ENCODE measurements around the gene FCHO2. TPM values are rescaled to one million over a fixed set of nuclear protein-coding genes. Genes with fewer than 3 reads are reported as not detected.

FCHO2 gene
- total and polyA plus RNA-seq, 2 of the 8 experiments (the other 6 are each of a cell fraction or from before 2014, with no cell fraction given): 4.3 to 15.7 TPM

DNA sequence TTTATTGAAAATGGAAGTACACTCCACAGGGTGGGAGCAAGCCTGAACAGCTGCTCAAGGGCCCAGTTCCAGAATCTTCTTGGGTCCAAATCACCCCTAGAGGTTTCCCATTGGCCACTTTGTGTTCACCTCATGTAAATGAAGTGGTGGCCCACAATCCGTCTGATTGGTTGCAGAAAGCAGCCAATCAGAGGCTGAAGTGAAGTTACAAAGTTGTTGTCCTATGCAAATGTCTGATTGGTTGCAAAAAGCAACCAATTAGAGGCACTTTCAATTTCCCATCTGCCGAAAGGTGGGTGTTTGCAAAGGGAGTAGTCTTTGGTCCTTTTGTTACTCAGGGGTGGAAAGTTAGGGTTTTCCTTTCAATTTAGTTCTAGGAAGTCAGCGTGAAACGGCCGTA is 173.3 kb downstream of the FCHO2 start:
- H2AK5ac ChIP-seq (ENCODE audit: low read depth, low read length): no peak overlapping the region
- H2BK15ac ChIP-seq (ENCODE audit: low read length): no peak overlapping the region
- no peak overlapping the region for H4K8ac ChIP-seq (ENCODE audit: extremely low read depth, insufficient read depth, low read length)
- WGBS, 2 experiments (ENCODE audit: extremely low coverage in 1 of 2, insufficient coverage in 1 of 2, insufficient read length in 1 of 2, insufficient replicate concordance in 2 of 2, low coverage in 1 of 2, low lambda C conversion rate in 2 of 2, missing lambda C conversion rate in 1 of 2): 88% methylated on average over 5 of the region's 5 CpGs; no CpG with 5 or more reads in 1 of the 2 experiments
- H3K23me2 ChIP-seq (ENCODE audit: low read depth, low read length): no peaks in the 10 kb centered on the region
- peak in 1 of 2 experiments; percentile 29 for DNase-seq (ENCODE audit: low read depth in 1 of 2, low spot score in 2 of 2)
- CTCF ChIA-PET (ENCODE audit: partially characterized antibody): interaction anchor here (0.5 to 0.7 kb wide), 3 partner anchors 32 to 131 kb away, joined by 3 read pairs; no protein-coding TSS in a partner anchor
- H4K20me1 ChIP-seq (replicated peaks in 1 of 2; ENCODE audit: control insufficient read depth in 1 of 2, insufficient read depth in 2 of 2, low read length in 2 of 2): no peaks in the 10 kb centered on the region
- POLR2A ChIA-PET (ENCODE audit: partially characterized antibody): no interaction called here
- no peaks in the 10 kb centered on the region for H3K79me2 ChIP-seq (ENCODE audit: control insufficient read depth in 1 of 2, insufficient read depth in 2 of 2, low read length in 2 of 2)
- no peak overlapping the region for H3K18ac ChIP-seq (ENCODE audit: extremely low read depth, low read length)
- H2AFZ ChIP-seq (ENCODE audit: low read length): no peak overlapping the region
- no peak overlapping the region for H4K5ac ChIP-seq (ENCODE audit: insufficient read length, low read depth, low read length)
- H3K27me3 ChIP-seq (replicated peaks in 1 of 4; ENCODE audit: control insufficient read depth in 3 of 4, extremely low read depth in 1 of 4, insufficient read depth in 3 of 4, low read length in 3 of 4): no peaks in the 10 kb centered on the region; a peak in 1 of 7 replicates
- no peak overlapping the region for H3K4me2 ChIP-seq (ENCODE audit: insufficient read depth in 1 of 2, low read depth in 2 of 2, low read length in 2 of 2)
- no peak for TF ChIP-seq CBX8 (IDR thresholded peaks at IDR 0.05; ENCODE audit: borderline replicate concordance, low read depth, low read length)
- no peak for TF ChIP-seq SP1 (IDR thresholded peaks at IDR 0.05; ENCODE audit: low read depth, low read length)
- no peak for TF ChIP-seq EP300 (IDR thresholded peaks at IDR 0.05; ENCODE audit: borderline replicate concordance in 1 of 2, low read depth in 2 of 2, low read length in 2 of 2)
- no peak for TF ChIP-seq EGR1 (IDR thresholded peaks at IDR 0.05; ENCODE audit: borderline replicate concordance, low read depth, low read length)
- no peak overlapping the region for H3K23ac ChIP-seq (ENCODE audit: insufficient read length)
- no peak overlapping the region for H3K9ac ChIP-seq (replicated peaks in 1 of 4; ENCODE audit: extremely low read depth in 1 of 4, low read depth in 3 of 4, low read length in 3 of 4)
- no peak overlapping the region for H3K4me3 ChIP-seq (ENCODE audit: extremely low read depth in 1 of 4, insufficient read depth in 2 of 4, low read depth in 3 of 4, low read length in 4 of 4)
- peaks cover 0 to 4% (median 1%) of the 10 kb centered on the region in 4 experiments; a peak in 2 of 7 replicates for H3K4me1 ChIP-seq (replicated peaks in 1 of 4; ENCODE audit: control insufficient read depth in 3 of 4, insufficient read depth in 4 of 4, low read length in 3 of 4)
- H4K91ac ChIP-seq (replicated peaks; ENCODE audit: insufficient read length, low read length): no peak overlapping the region
- H3K79me1 ChIP-seq (ENCODE audit: low read depth, low read length): no peaks in the 10 kb centered on the region
- H3K14ac ChIP-seq (ENCODE audit: insufficient read length): no peak overlapping the region
- H2BK120ac ChIP-seq (replicated peaks; ENCODE audit: low read depth, low read length): no peak overlapping the region
- H3K27ac ChIP-seq (ENCODE audit: low read depth, low read length): no peak overlapping the region
- no peak for FAIRE-seq
- no peak overlapping the region for H2BK12ac ChIP-seq (ENCODE audit: low read depth, low read length)
- H2BK20ac ChIP-seq (ENCODE audit: low read length): no peak overlapping the region
- no peak overlapping the region for H2BK5ac ChIP-seq (ENCODE audit: low read depth, low read length)
- H3K9me3 ChIP-seq (ENCODE audit: insufficient read depth in 2 of 2, low read depth in 1 of 2, low read length in 1 of 2): no peaks in the 10 kb centered on the region
- H3K36me3 ChIP-seq (ENCODE audit: control insufficient read depth in 2 of 4, insufficient read depth in 4 of 4, low read length in 3 of 4): no peaks in the 10 kb centered on the region
- no peak overlapping the region for H3K4ac ChIP-seq (replicated peaks; ENCODE audit: insufficient read length, low read depth, low read length)
- no peak overlapping the region for H3K56ac ChIP-seq (replicated peaks; ENCODE audit: insufficient read length, low read depth, low read length)
